OCI-LY1 (cell line): ENCODE results near the gene MCAM.

ENCODE experiments used
- H2AFZ ChIP-seq: fragments of 200-600 bp; sonication (generic), shearing (Covaris generic); 2 replicates; pipeline ENCODE4 v1.6.0; 2014; ENCODE audit warnings: antibody characterized with exemption, mild to moderate bottlenecking, low read length
- H3F3A ChIP-seq: fragments of 200-600 bp; sonication (generic), shearing (Covaris generic); 2 replicates; pipeline ENCODE4 v1.6.0; 2014; ENCODE audit warnings: mild to moderate bottlenecking, antibody characterized with exemption, low read length, moderate library complexity; ENCODE audit not compliant: insufficient read depth
- H3K27ac ChIP-seq: fragments of 200-600 bp; sonication (generic); 2 replicates; pipeline ENCODE4 v1.5.1; 2014; ENCODE audit warnings: low read length, mixed run types, mild to moderate bottlenecking, low read depth; ENCODE audit not compliant: poor library complexity, severe bottlenecking
- H3K27me3 ChIP-seq: fragments of 200-600 bp; sonication (generic); 2 replicates; pipeline ENCODE4 v1.6.0; 2014; ENCODE audit warnings: antibody characterized with exemption, mild to moderate bottlenecking, low read length, moderate library complexity; ENCODE audit not compliant: insufficient read depth
- H3K36me3 ChIP-seq: fragments of 200-600 bp; sonication (generic); 2 replicates; pipeline ENCODE4 v1.6.1; 2014; ENCODE audit warnings: mild to moderate bottlenecking, antibody characterized with exemption, low read length, moderate library complexity, mixed read lengths; ENCODE audit not compliant: insufficient read depth
- H3K4me1 ChIP-seq: fragments of 200-600 bp; sonication (generic); 2 replicates; pipeline ENCODE4 v1.5.1; 2014; ENCODE audit warnings: mild to moderate bottlenecking, low read length, moderate library complexity; ENCODE audit not compliant: insufficient read depth, severe bottlenecking
- H3K4me2 ChIP-seq: fragments of 200-600 bp; sonication (generic), shearing (Covaris generic); 2 replicates; pipeline ENCODE4 v1.6.1; 2014; ENCODE audit warnings: low read length
- H3K4me3 ChIP-seq: fragments of 200-600 bp; sonication (generic); 2 replicates; pipeline ENCODE4 v1.5.1; 2014; ENCODE audit warnings: low read length, low read depth, mild to moderate bottlenecking, mixed read lengths; ENCODE audit not compliant: poor library complexity, severe bottlenecking
- H3K79me2 ChIP-seq: fragments of 200-600 bp; shearing (Covaris generic); 2 replicates; pipeline ENCODE4 v1.6.1; 2016; ENCODE audit warnings: mixed run types, low read length, mixed read lengths; ENCODE audit not compliant: insufficient read depth
- H3K9ac ChIP-seq: fragments of 200-600 bp; sonication (generic), shearing (Covaris generic); 2 replicates; pipeline ENCODE4 v1.6.1; 2014; ENCODE audit warnings: mild to moderate bottlenecking, low read length, mixed read lengths
- H3K9me2 ChIP-seq: fragments of 200-600 bp; sonication (generic), shearing (Covaris generic); 2 replicates; pipeline ENCODE4 v1.6.1; 2014; ENCODE audit warnings: low read depth, mild to moderate bottlenecking, low read length, mixed read lengths
- H3K9me3 ChIP-seq: fragments of 200-600 bp; shearing (Covaris generic); 2 replicates; pipeline ENCODE4 v1.6.1; 2014; ENCODE audit warnings: low read length, mixed read lengths
- H4K20me1 ChIP-seq: fragments of 200-600 bp; sonication (generic), shearing (Covaris generic); 2 replicates; pipeline ENCODE4 v1.6.0; 2016; ENCODE audit warnings: mild to moderate bottlenecking, low read length; ENCODE audit not compliant: insufficient read depth
- EZH2 ChIP-seq: fragments of 200-600 bp; sonication (generic), shearing (Covaris generic); IDR thresholded peaks from 2 replicates; pipeline ENCODE4 v1.8.0; 2017; ENCODE audit warnings: borderline replicate concordance, mixed run types, mild to moderate bottlenecking, antibody characterized with exemption, low read length, moderate library complexity, mixed read lengths
- TF ChIP-seq, protein P1 (sequence below): fragments of 200-600 bp; sonication (generic), shearing (Covaris generic); IDR thresholded peaks from 2 replicates; pipeline ENCODE4 v1.5.1; 2017; ENCODE audit warnings: mild to moderate bottlenecking, antibody characterized with exemption, low read length, moderate library complexity, mixed read lengths

The MCAM gene

DNA sequence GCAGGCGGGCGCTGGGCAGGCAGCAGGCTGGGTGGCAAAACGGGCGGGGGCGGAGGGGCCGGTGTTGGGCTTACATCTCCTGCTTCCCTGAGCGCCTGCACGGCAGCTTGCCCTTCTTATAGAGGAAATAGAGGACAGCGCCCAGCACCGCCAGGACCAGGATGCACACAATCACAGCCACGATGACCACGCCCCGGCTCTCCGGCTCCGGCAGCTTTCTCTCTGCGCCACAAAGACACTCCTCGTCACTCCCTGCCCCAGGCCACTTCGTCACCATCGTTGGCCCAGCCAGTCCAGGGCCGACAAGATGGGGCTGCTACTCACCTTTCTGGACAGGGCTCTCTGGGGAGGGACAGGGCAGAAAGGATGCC lies 6.3 kb downstream of the MCAM start:
- Histone ChIP-seq H3K27me3 (no peaks in the 10 kb centered on the region), H3K27ac (no peak overlapping the region), H3K9me2 (no peaks in the 10 kb centered on the region), H3K4me2 (no peak overlapping the region), H2AFZ (no peak overlapping the region), H3K79me2 (no peaks in the 10 kb centered on the region), H3F3A (no peaks in the 10 kb centered on the region), H3K9me3 (no peaks in the 10 kb centered on the region), H3K9ac (no peak overlapping the region), H3K4me1 (peaks cover 10% of the 10 kb centered on the region), H4K20me1 (no peaks in the 10 kb centered on the region), H3K4me3 (no peak overlapping the region), H3K36me3 (no peaks in the 10 kb centered on the region; the same call in 1 of the 2 replicates)
- TF ChIP-seq, protein P1, sequence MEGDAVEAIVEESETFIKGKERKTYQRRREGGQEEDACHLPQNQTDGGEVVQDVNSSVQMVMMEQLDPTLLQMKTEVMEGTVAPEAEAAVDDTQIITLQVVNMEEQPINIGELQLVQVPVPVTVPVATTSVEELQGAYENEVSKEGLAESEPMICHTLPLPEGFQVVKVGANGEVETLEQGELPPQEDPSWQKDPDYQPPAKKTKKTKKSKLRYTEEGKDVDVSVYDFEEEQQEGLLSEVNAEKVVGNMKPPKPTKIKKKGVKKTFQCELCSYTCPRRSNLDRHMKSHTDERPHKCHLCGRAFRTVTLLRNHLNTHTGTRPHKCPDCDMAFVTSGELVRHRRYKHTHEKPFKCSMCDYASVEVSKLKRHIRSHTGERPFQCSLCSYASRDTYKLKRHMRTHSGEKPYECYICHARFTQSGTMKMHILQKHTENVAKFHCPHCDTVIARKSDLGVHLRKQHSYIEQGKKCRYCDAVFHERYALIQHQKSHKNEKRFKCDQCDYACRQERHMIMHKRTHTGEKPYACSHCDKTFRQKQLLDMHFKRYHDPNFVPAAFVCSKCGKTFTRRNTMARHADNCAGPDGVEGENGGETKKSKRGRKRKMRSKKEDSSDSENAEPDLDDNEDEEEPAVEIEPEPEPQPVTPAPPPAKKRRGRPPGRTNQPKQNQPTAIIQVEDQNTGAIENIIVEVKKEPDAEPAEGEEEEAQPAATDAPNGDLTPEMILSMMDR, result no peak

DNA sequence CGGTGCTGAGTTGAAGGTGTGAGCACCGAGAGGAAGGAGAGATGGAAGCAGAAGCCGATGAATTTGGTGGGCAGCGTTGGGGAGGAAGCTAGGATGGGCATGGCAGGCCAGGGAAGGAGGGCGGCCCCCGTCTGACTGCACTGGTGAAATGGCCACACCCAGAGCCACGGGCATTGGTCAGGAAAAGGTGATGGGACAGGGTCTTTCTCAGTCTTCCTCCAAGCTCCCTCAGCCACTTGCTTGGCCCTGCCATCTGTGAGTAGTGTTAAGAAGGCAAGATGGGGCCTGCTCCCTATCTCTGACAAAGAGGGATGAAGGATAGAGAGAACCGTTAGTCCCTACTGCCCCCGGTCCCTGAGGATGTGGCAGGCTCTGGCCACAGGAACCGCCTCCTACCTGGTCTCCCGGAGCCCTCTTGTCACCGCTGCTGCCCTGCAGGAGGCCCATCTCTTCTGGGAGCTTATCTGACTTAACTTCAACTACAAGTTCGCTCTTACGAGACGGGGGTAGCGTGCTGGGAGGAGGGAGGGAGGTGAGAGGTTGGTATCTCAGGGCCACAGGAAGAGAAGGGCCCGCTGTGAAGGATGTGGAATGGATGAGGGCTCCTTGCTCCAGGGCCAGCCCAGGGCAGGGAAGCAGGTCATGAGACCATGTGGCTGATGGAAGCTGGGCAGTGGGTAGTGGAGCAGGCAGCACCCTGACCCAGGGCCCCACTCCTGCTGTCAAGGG lies 6.8 kb downstream of the MCAM start:
- no peak overlapping the region for H2AFZ ChIP-seq
- no peaks in the 10 kb centered on the region; the same call in 1 of the 2 replicates for H3K36me3 ChIP-seq
- H3K9ac ChIP-seq, result no peak overlapping the region
- H3K27ac ChIP-seq, result no peak overlapping the region
- no peaks in the 10 kb centered on the region for H3F3A ChIP-seq
- no peaks in the 10 kb centered on the region for H3K9me3 ChIP-seq
- H3K9me2 ChIP-seq, result no peaks in the 10 kb centered on the region
- H3K27me3 ChIP-seq, result no peaks in the 10 kb centered on the region
- H3K4me2 ChIP-seq, result no peak overlapping the region
- no peaks in the 10 kb centered on the region for H4K20me1 ChIP-seq
- no peak overlapping the region for H3K4me3 ChIP-seq
- H3K4me1 ChIP-seq, result peaks cover 5% of the 10 kb centered on the region
- no peak for TF ChIP-seq EZH2
- TF ChIP-seq, protein P1, result no peak
- no peaks in the 10 kb centered on the region for H3K79me2 ChIP-seq

DNA sequence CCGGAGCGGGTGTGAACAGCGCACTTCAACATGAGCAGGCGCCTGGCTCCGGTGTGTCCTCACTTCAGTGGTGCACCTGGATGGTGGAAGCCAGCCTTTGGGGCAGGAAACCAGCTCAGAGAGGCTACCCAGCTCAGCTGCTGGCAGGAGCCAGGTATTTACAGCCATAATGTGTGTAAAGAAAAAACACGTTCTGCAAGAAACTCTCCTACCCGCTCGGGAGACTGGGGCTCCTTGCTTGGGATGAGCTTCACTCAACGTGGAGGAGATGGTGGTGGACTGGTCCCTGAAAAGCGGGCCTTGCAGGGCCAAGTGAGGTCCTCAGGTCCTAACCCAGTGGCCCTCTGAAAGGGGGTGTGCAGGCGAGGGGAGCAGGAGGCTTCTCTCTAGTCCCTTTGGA lies 7.5 kb downstream of the MCAM start:
- no peak overlapping the region for H3K4me3 ChIP-seq
- H3K4me2 ChIP-seq, result no peak overlapping the region
- no peak overlapping the region for H3K9ac ChIP-seq
- no peaks in the 10 kb centered on the region for H3K27me3 ChIP-seq
- no peaks in the 10 kb centered on the region for H3K79me2 ChIP-seq
- H4K20me1 ChIP-seq, result no peaks in the 10 kb centered on the region
- H2AFZ ChIP-seq, result no peak overlapping the region
- no peaks in the 10 kb centered on the region for H3K9me3 ChIP-seq
- H3K9me2 ChIP-seq, result no peaks in the 10 kb centered on the region
- H3K4me1 ChIP-seq, result no peaks in the 10 kb centered on the region
- TF ChIP-seq EZH2, result no peak
- TF ChIP-seq, protein P1, result no peak
- H3K36me3 ChIP-seq, result no peaks in the 10 kb centered on the region; the same call in 1 of the 2 replicates
- no peaks in the 10 kb centered on the region for H3F3A ChIP-seq
- no peak overlapping the region for H3K27ac ChIP-seq
